ENCODE measurements around the gene TRERF1. TPM values are rescaled to one million over a fixed set of nuclear protein-coding genes. Genes with fewer than 3 reads are reported as not detected.

TRERF1 gene
- polyA plus RNA-seq, 3 donors, result 12.7 to 14.0 (median 13.7) TPM

DNA sequence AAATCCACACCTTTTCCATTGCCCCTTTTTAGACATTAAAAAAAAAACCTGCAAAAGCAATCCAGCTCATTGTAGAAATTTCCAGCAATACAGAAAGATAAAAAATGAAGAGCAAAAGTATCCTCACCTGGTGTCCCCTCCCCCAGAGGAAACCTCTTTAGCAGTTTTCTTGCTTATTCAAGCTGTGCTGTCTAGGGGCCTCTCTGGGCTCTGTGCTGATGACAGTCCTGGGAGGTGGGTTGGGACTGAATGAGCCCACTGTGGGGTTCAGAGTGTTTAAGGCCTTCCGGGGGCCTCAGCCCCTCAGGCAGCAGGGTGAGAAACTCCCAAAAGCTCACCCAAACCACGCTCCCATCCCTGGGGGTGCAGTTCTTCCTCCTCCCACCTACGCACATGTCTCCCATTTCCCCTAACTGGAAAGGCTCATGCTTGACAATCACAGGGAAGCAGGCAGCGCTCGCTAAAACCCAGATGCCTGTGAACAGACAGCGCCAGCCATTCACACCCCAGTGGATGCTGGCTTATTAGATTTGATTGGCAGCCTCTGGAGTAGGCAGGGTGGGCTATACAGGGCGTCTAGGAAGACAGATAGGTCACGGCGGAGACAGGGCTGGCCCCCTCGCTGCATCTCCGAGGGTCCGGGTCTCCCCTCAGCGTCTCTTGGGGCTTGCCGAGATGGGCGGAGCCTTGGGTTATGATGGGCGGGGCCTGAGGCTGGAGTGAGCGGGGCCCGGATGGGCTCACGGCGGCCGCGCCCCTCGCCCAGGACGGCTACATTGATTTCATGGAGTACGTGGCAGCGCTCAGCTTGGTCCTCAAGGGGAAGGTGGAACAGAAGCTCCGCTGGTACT lies 274.0 kb downstream of the TRERF1 start:
- DNase-seq (ENCODE audit: low read depth in 3 of 3, low spot score in 2 of 3), result no peak

DNA sequence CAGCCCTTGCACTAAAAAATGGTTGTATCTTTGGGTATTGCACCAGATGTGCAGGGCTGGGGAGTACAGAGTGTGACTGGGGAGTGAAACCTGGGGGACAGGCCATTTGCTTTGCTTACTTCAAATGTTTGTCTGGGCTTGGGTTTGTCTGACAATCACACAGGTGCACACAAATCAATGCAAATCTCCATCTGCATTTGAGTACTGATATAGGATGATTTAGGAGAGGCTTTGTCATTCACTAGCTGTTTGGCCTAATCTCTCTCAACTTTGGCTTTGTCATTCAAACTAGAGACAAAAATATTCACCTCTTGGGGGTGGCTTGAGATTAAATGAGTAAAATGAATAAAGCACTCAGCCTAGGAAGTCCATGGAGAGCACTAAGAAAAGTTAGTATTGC lies 274.7 kb downstream of the TRERF1 start:
- DNase-seq (ENCODE audit: low read depth in 3 of 3, low spot score in 2 of 3), result no peak

DNA sequence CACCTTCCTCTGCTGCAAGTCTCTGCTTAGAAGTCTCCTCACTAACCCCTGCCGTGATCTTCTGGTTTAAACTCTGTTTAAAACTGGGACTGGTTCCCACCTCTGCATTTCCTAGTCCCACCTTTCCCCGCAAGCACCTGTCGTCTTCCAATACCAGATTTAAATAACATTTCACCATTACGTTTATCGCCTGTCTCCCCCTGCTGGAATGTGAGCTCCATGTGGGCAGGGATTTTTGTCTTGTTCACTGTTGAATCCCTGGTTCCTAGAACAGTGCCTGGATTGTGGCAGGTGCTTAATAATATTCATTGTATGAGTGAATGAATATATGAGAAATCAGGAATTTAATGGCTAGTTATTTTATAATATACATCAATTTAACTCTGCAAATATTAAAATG lies 275.9 kb downstream of the TRERF1 start:
- DNase-seq (ENCODE audit: low read depth in 3 of 3, low spot score in 2 of 3), result no peak

Other genes starting within 250 kb of the TRERF1 start
- gene MRPS10, start 234.1 kb downstream of the TRERF1 start, polyA plus RNA-seq (ENCODE audit: insufficient read length in 3 of 3), result 10 to 100 TPM; 29.8 to 33.2 (median 32.1) TPM
- 10 to 100 TPM; 27.1 to 29.4 (median 28.5) TPM for gene UBR2, start 112.1 kb upstream of the TRERF1 start, polyA plus RNA-seq (ENCODE audit: insufficient read length in 3 of 3)